ENCODE results near the gene LYVE1.

The LYVE1 gene

GRCh38 chr11:10518123-10518522 lies 50.3 kb downstream of the LYVE1 start:
- DNase-seq, result no peak

- no peak for DNase-seq
These were observed 53.0 kb downstream of the LYVE1 start for GRCh38 chr11:10515418-10515817.

- no peak for DNase-seq
These were observed 53.8 kb downstream of the LYVE1 start for GRCh38 chr11:10514709-10515108.

- no peak for DNase-seq
These were observed 54.3 kb downstream of the LYVE1 start for GRCh38 chr11:10514202-10514601.

- no peak for DNase-seq
These were observed 57.3 kb downstream of the LYVE1 start for GRCh38 chr11:10511181-10511621.
